ENCODE results near the gene DNALI1.
"Not testable (repeated sequence)": the region's sequence is repeated elsewhere in the genome, so short reads cannot be mapped to it uniquely, and the experiment has no call there.

DNALI1 gene

DNA sequence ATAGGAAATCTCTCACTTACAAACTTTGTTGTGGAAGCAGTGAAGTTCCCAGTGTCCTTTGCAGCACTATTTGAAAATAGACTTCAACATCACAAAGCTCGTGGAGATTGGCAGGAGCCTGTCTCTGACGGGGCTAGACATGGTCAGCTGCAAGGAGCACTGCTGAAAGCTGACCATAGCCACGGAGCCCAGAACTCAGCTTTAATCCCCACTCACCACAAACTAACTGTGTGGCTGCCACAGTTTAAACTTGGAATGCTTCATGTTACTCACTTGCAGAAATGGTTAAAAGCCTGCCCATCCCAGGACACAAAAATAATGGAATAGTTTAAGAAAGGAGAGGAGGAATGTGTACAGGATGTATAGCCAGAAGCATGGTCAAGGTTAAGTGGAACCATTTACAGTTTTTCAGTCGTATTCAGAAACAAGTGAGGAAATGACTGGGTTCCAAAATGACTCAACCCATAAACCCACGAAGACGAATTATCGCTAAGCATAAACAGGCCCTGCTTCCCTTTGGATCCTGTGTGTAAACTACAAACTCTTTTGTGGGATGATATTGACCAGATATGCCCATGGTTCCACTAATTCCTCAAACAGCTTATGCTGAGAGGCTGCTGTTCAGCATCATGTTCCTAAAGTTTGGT is 18.2 kb downstream of the DNALI1 start:
- H3K4me3 ChIP-seq (ENCODE audit: low read length): no peak overlapping the region
- peak; percentile 22 for DNase-seq (ENCODE audit: low read depth)
- TF ChIP-seq, protein P1, sequence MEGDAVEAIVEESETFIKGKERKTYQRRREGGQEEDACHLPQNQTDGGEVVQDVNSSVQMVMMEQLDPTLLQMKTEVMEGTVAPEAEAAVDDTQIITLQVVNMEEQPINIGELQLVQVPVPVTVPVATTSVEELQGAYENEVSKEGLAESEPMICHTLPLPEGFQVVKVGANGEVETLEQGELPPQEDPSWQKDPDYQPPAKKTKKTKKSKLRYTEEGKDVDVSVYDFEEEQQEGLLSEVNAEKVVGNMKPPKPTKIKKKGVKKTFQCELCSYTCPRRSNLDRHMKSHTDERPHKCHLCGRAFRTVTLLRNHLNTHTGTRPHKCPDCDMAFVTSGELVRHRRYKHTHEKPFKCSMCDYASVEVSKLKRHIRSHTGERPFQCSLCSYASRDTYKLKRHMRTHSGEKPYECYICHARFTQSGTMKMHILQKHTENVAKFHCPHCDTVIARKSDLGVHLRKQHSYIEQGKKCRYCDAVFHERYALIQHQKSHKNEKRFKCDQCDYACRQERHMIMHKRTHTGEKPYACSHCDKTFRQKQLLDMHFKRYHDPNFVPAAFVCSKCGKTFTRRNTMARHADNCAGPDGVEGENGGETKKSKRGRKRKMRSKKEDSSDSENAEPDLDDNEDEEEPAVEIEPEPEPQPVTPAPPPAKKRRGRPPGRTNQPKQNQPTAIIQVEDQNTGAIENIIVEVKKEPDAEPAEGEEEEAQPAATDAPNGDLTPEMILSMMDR (IDR thresholded peaks at IDR 0.05; ENCODE audit: insufficient read depth, low read depth, low read length, missing control alignments): no peak

GRCh38 chr1:37575692-37576091 is 19.0 kb downstream of the DNALI1 start:
- H3K4me3 ChIP-seq (ENCODE audit: low read length): no peak overlapping the region
- TF ChIP-seq, protein P1 (IDR thresholded peaks at IDR 0.05; ENCODE audit: insufficient read depth, low read depth, low read length, missing control alignments): no peak
- DNase-seq (ENCODE audit: low read depth): no peak

- H3K4me3 ChIP-seq (ENCODE audit: low read length); DNase-seq (ENCODE audit: low read depth): not testable (repeated sequence)
These were observed 27.8 kb downstream of the DNALI1 start for GRCh38 chr1:37584544-37584943.

DNA sequence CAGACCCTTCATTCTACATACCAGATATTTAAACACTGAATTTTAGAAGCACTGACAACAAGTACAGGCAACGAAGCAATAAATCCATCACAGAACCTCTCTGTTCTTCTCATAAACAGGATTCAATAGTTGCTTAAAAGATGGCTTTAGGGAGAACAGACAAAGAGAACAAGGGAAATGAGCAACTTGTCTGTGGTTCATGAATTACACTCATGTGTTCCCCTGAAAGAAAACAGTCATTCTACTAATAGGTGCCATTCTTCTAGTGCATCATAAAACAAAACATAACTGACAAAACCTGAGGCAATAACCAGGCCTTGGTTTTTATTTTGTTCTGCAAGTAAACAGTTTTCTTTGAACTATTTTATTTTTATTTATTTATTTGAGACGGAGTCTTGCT is 32.2 kb downstream of the DNALI1 start:
- TF ChIP-seq, protein P1 (IDR thresholded peaks at IDR 0.05; ENCODE audit: insufficient read depth, low read depth, low read length, missing control alignments): no peak
- H3K4me3 ChIP-seq (ENCODE audit: low read length): no peak overlapping the region
- no peak for DNase-seq (ENCODE audit: low read depth)

- TF ChIP-seq, protein P1 (IDR thresholded peaks at IDR 0.05; ENCODE audit: insufficient read depth, low read depth, low read length, missing control alignments): no peak
- DNase-seq (ENCODE audit: low read depth): no peak
- no peak overlapping the region for H3K4me3 ChIP-seq (ENCODE audit: low read length)
These were observed 37.0 kb downstream of the DNALI1 start for GRCh38 chr1:37593726-37594125.

GRCh38 chr1:37595440-37596181 is 38.9 kb downstream of the DNALI1 start, which contains the start of gene GNL2:
GNL2 (minus strand) TSS chr1:37595937; CDS start chr1:37595822, 115 bp downstream.
- TF ChIP-seq, protein P1 (IDR thresholded peaks at IDR 0.05; ENCODE audit: insufficient read depth, low read depth, low read length, missing control alignments): no peak
- DNase-seq (ENCODE audit: low read depth): peak; percentile 97
- peak within 1 kb of the TSS; percentile 85 for H3K4me3 ChIP-seq (ENCODE audit: low read length)

- H3K4me3 ChIP-seq (ENCODE audit: low read length): peak overlapping the region; percentile 85
- no peak for DNase-seq (ENCODE audit: low read depth)
- TF ChIP-seq, protein P1 (IDR thresholded peaks at IDR 0.05; ENCODE audit: insufficient read depth, low read depth, low read length, missing control alignments): no peak
These were observed 39.5 kb downstream of the DNALI1 start for GRCh38 chr1:37596182-37596667.
